Natural killer cell treated with Interleukin-12 subunit alpha and Interleukin-12 subunit beta and Interleukin-15 and Interleukin-18, amount 100 ng/mL, for 72 hours (primary cell): ENCODE measurements around the gene PIWIL4. TPM values are rescaled to one million over a fixed set of nuclear protein-coding genes. Genes with fewer than 3 reads are reported as not detected.

Source experiments
- ATAC-seq, 2 donors: fragments of 150-1000 bp; cut with Tn5 transposase in 1 of 2; sonication (Bioruptor Pico), chemical (Tn5 transposase) in 1 of 2; 2 replicates each; pipeline ENCODE4 v1.10.0; 2021
- DNase-seq: peaks from one replicate; pipeline ENCODE4 v3.0.0; 2022; ENCODE audit warnings: low spot score
- H3K27ac Mint-ChIP-seq, 2 donors: 1 replicate in 1 of 2; 2 replicates in 1 of 2; pipeline ENCODE4 v1.8.0; 2022; ENCODE audit warnings: mixed read lengths in 2 of 2, mild to moderate bottlenecking in 1 of 2, moderate library complexity in 1 of 2
- H3K27me3 Mint-ChIP-seq, 2 donors: 1 replicate in 1 of 2; 2 replicates in 1 of 2; pipeline ENCODE4 v1.8.0; 2022; ENCODE audit warnings: mixed read lengths in 2 of 2
- H3K36me3 Mint-ChIP-seq: one replicate; pipeline ENCODE4 v1.8.0; 2022; ENCODE audit warnings: mixed read lengths
- H3K4me1 Mint-ChIP-seq, 2 donors: 1 replicate in 1 of 2; 2 replicates in 1 of 2; pipeline ENCODE4 v1.8.0; 2022; ENCODE audit warnings: low read depth in 2 of 2, mixed read lengths in 2 of 2, mild to moderate bottlenecking in 1 of 2
- H3K4me3 Mint-ChIP-seq: one replicate; pipeline ENCODE4 v1.8.0; 2022; ENCODE audit warnings: mixed read lengths
- H3K9me3 Mint-ChIP-seq: 2 replicates; pipeline ENCODE4 v1.8.0; 2022; ENCODE audit warnings: mixed read lengths
- total RNA-seq, 2 donors: library from RNA; stranded (reverse); gene quantifications; one replicate each; pipeline ENCODE4 v1.2.3, GENCODE V29; 2022

Gene PIWIL4
- total RNA-seq, 2 donors from 2014 or later, result 0.86 to 1.6 TPM

DNA sequence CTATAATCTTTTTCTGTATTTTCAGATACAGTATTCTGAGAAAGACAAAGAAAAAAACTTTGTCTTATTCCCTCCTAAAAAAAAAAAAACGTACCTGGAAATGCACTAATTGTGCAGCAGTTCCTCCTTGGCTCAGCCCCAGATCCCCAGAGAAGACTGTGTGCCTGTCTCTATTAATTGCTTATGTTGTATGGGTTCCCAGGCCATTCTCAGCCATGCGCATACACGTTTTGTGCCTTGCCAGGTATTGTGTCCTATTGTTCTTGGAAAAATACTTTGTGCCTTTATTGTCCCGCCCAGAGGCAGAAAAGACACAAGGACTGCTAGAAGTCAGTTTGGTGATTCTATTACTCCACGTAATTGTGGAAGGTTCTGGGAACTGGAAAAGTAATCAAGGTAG is 91.2 kb downstream of the PIWIL4 start:
- no peaks in the 10 kb centered on the region for H3K9me3 Mint-ChIP-seq
- H3K4me1 Mint-ChIP-seq, result peaks cover 0 to 6% of the 10 kb centered on the region in 2 donors
- no peak for DNase-seq
- peaks cover 18 to 32% of the 10 kb centered on the region in 2 donors for H3K27me3 Mint-ChIP-seq
- H3K36me3 Mint-ChIP-seq, result no peaks in the 10 kb centered on the region
- no peak overlapping the region for H3K4me3 Mint-ChIP-seq
- H3K27ac Mint-ChIP-seq, result no peak overlapping the region
- ATAC-seq, result no peak

GRCh38 chr11:94658888-94659287 is 91.7 kb downstream of the PIWIL4 start:
- Mint-ChIP-seq H3K9me3 (no peaks in the 10 kb centered on the region), H3K27me3 (peaks cover 18 to 34% of the 10 kb centered on the region in 2 donors), H3K36me3 (no peaks in the 10 kb centered on the region), H3K4me3 (no peak overlapping the region), H3K4me1 (peaks cover 0 to 6% of the 10 kb centered on the region in 2 donors), H3K27ac (no peak overlapping the region)
- ATAC-seq (no peak), DNase-seq (no peak)

DNA sequence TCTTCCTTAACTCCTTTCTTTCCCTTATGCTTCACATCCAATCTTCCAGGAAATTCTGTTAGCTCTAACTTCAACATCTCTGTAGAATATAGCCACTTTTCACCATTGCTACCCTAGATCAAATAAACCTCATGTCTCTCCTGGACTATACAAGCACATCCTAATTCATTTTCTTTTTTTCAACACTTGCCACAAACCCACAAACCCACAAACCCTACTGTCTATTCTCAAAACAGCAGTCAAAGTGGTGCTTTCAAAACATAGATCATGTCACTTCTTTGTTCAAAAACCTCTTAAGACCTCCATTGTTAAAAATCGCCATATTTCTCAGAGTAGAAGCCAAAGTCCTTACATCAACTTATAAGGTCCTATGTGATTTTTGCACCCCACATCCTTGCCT is 94.3 kb downstream of the PIWIL4 start:
- H3K27me3 Mint-ChIP-seq, result peaks cover 20 to 51% of the 10 kb centered on the region in 2 donors
- no peaks in the 10 kb centered on the region for H3K9me3 Mint-ChIP-seq
- DNase-seq, result no peak
- H3K4me1 Mint-ChIP-seq, result peaks cover 0 to 6% of the 10 kb centered on the region in 2 donors
- H3K27ac Mint-ChIP-seq, result no peak overlapping the region
- ATAC-seq, result no peak
- H3K4me3 Mint-ChIP-seq, result no peak overlapping the region
- H3K36me3 Mint-ChIP-seq, result no peaks in the 10 kb centered on the region

- H3K36me3 Mint-ChIP-seq, result no peaks in the 10 kb centered on the region
- H3K4me3 Mint-ChIP-seq, result no peak overlapping the region
- no peak for DNase-seq
Observed at GRCh38 chr11:94662065-94662779, 95.1 kb downstream of the PIWIL4 start.

GRCh38 chr11:94662846-94663390 is 95.8 kb downstream of the PIWIL4 start:
- Mint-ChIP-seq H3K4me3 (no peak overlapping the region), H3K36me3 (no peaks in the 10 kb centered on the region), H3K27me3 (peaks cover 14 to 45% of the 10 kb centered on the region in 2 donors), H3K9me3 (no peaks in the 10 kb centered on the region), H3K4me1 (peaks cover 0 to 6% of the 10 kb centered on the region in 2 donors), H3K27ac (no peak overlapping the region)
- no peak for DNase-seq
- no peak for ATAC-seq

More at GRCh38 chr11:94662065-94662779, 95.1 kb downstream of the PIWIL4 start:
- ATAC-seq, result no peak
- no peaks in the 10 kb centered on the region for H3K9me3 Mint-ChIP-seq
- peaks cover 16 to 52% of the 10 kb centered on the region in 2 donors for H3K27me3 Mint-ChIP-seq
- peaks cover 0 to 6% of the 10 kb centered on the region in 2 donors for H3K4me1 Mint-ChIP-seq
- no peak overlapping the region for H3K27ac Mint-ChIP-seq

DNA sequence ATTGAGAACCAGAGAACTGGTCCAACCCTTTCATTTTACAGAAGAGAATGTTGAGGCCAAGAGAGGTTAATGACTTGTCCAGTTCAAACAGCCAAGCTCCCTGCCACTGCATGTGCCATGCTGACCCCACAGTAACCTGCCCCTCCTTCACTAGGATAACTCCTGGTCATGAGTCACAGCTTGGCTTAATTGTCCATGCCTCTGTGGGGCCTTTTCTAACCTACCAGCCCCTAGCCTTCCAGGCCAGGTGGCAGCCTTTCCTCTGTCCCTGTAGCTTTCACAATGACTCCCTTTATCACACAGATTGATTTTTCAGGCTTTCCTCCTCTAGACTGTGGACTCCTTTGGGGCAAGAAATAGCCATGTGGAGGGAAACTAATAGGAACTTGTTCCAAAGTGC is 97.2 kb downstream of the PIWIL4 start:
- no peak overlapping the region for H3K4me3 Mint-ChIP-seq
- no peak overlapping the region for H3K27ac Mint-ChIP-seq
- DNase-seq, result no peak
- peaks cover 15 to 45% of the 10 kb centered on the region in 2 donors for H3K27me3 Mint-ChIP-seq
- no peaks in the 10 kb centered on the region for H3K36me3 Mint-ChIP-seq
- no peak for ATAC-seq
- H3K9me3 Mint-ChIP-seq, result no peaks in the 10 kb centered on the region
- peaks cover 0 to 6% of the 10 kb centered on the region in 2 donors for H3K4me1 Mint-ChIP-seq

GRCh38 chr11:94665116-94665659 is 98.0 kb downstream of the PIWIL4 start:
- no peak for ATAC-seq
- Mint-ChIP-seq H3K27ac (no peak overlapping the region), H3K36me3 (no peaks in the 10 kb centered on the region), H3K9me3 (no peaks in the 10 kb centered on the region), H3K4me3 (no peak overlapping the region), H3K27me3 (peaks cover 17 to 45% of the 10 kb centered on the region in 2 donors), H3K4me1 (peaks cover 0 to 6% of the 10 kb centered on the region in 2 donors)
- DNase-seq, result no peak

GRCh38 chr11:94666792-94667721 is 99.9 kb downstream of the PIWIL4 start:
- ATAC-seq, result no peak
- H3K27me3 Mint-ChIP-seq, result peaks cover 11 to 31% of the 10 kb centered on the region in 2 donors
- H3K4me1 Mint-ChIP-seq, result no peaks in the 10 kb centered on the region
- no peak overlapping the region for H3K27ac Mint-ChIP-seq
- H3K4me3 Mint-ChIP-seq, result no peak overlapping the region
- H3K9me3 Mint-ChIP-seq, result no peaks in the 10 kb centered on the region
- no peak for DNase-seq
- H3K36me3 Mint-ChIP-seq, result no peaks in the 10 kb centered on the region

GRCh38 chr11:94668212-94668793 is 101.1 kb downstream of the PIWIL4 start:
- Mint-ChIP-seq H3K4me3 (no peak overlapping the region), H3K4me1 (no peaks in the 10 kb centered on the region), H3K27me3 (peaks cover 7 to 26% of the 10 kb centered on the region in 2 donors), H3K36me3 (no peaks in the 10 kb centered on the region), H3K9me3 (no peaks in the 10 kb centered on the region), H3K27ac (no peak overlapping the region)
- DNase-seq (no peak), ATAC-seq (no peak)

DNA sequence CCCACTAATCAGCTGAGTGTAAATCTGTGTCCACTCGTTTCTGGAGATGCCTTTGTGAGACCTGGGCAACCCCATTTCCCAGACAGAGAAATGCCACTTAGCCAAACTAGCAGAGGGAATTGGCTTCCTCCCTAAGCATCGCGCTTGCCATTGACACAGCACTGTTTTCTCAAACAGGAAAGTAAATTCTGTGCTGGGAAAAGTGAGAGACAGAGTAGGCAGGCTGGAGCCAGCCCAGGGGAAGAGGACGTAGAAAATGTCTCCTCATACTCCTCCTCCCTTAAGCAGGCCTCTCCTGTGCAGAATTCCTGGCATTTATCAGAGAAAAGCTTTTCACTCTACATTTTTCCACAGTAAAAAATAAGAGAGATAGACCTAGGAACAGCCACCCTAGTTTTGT is 101.9 kb downstream of the PIWIL4 start:
- Mint-ChIP-seq H3K27ac (no peak overlapping the region), H3K36me3 (no peaks in the 10 kb centered on the region), H3K4me3 (no peak overlapping the region), H3K9me3 (no peaks in the 10 kb centered on the region), H3K27me3 (peaks cover 7 to 23% of the 10 kb centered on the region in 2 donors), H3K4me1 (no peaks in the 10 kb centered on the region)
- ATAC-seq (no peak), DNase-seq (no peak)

Other genes with a start within 250 kb of the PIWIL4 start
- under 1 TPM in 1 of 2 donors, not detected in 1; 0.31 TPM for gene GPR83, start 165.9 kb upstream of the PIWIL4 start, total RNA-seq
- gene MRE11, start 73.5 kb upstream of the PIWIL4 start, total RNA-seq, result 10 to 100 TPM; 27.7 to 57.7 TPM
- gene ANKRD49, start 73.4 kb upstream of the PIWIL4 start, total RNA-seq, result 10 to 100 TPM; 18.0 to 23.7 TPM
- not detected for gene C11orf97, start 54.9 kb upstream of the PIWIL4 start, total RNA-seq
- 1 to 10 TPM; 6.5 to 6.7 TPM for gene FUT4, start 23.4 kb upstream of the PIWIL4 start, total RNA-seq
- 1 to 10 TPM; 5.5 to 5.7 TPM for gene AMOTL1, start 201.0 kb downstream of the PIWIL4 start, total RNA-seq